ENCODE measurements around the gene RAPGEF4. TPM values are rescaled to one million over a fixed set of nuclear protein-coding genes. Genes with fewer than 3 reads are reported as not detected.

RAPGEF4 gene
- total RNA-seq, 1 donor from 2014 or later = 8.7 TPM

- no peak overlapping the region for H3K4me3 Mint-ChIP-seq (ENCODE audit: unreplicated experiment)
- no peak overlapping the region for H3K27ac Mint-ChIP-seq (ENCODE audit: unreplicated experiment)
- DNase-seq = no peak
- no peaks in the 10 kb centered on the region for H3K4me1 Mint-ChIP-seq (ENCODE audit: low read depth, unreplicated experiment)
- H3K27me3 Mint-ChIP-seq (ENCODE audit: unreplicated experiment) = no peaks in the 10 kb centered on the region
- no peaks in the 10 kb centered on the region for H3K9me3 Mint-ChIP-seq (ENCODE audit: unreplicated experiment)
- H3K36me3 Mint-ChIP-seq (ENCODE audit: unreplicated experiment) = no peaks in the 10 kb centered on the region
- TF ChIP-seq CTCF (IDR thresholded peaks at IDR 0.05; ENCODE audit: partially characterized antibody, unreplicated experiment) = no peak
These were observed 321.2 kb downstream of the RAPGEF4 start for GRCh38 chr2:173056705-173057364.

GRCh38 chr2:173058097-173058496 lies 322.5 kb downstream of the RAPGEF4 start:
- no peak for TF ChIP-seq CTCF (IDR thresholded peaks at IDR 0.05; ENCODE audit: partially characterized antibody, unreplicated experiment)
- no peak overlapping the region for H3K27ac Mint-ChIP-seq (ENCODE audit: unreplicated experiment)
- no peaks in the 10 kb centered on the region for H3K9me3 Mint-ChIP-seq (ENCODE audit: unreplicated experiment)
- no peaks in the 10 kb centered on the region for H3K4me1 Mint-ChIP-seq (ENCODE audit: low read depth, unreplicated experiment)
- H3K36me3 Mint-ChIP-seq (ENCODE audit: unreplicated experiment) = no peaks in the 10 kb centered on the region
- no peak for DNase-seq
- no peak overlapping the region for H3K4me3 Mint-ChIP-seq (ENCODE audit: unreplicated experiment)
- no peaks in the 10 kb centered on the region for H3K27me3 Mint-ChIP-seq (ENCODE audit: unreplicated experiment)

GRCh38 chr2:173058673-173059072 lies 323.0 kb downstream of the RAPGEF4 start:
- Mint-ChIP-seq H3K4me1 (ENCODE audit: low read depth, unreplicated experiment) (no peaks in the 10 kb centered on the region), H3K4me3 (ENCODE audit: unreplicated experiment) (no peak overlapping the region), H3K27ac (ENCODE audit: unreplicated experiment) (no peak overlapping the region), H3K36me3 (ENCODE audit: unreplicated experiment) (no peaks in the 10 kb centered on the region), H3K9me3 (ENCODE audit: unreplicated experiment) (no peaks in the 10 kb centered on the region), H3K27me3 (ENCODE audit: unreplicated experiment) (no peaks in the 10 kb centered on the region)
- no peak for TF ChIP-seq CTCF (IDR thresholded peaks at IDR 0.05; ENCODE audit: partially characterized antibody, unreplicated experiment)
- DNase-seq = no peak

GRCh38 chr2:173059292-173059691 lies 323.6 kb downstream of the RAPGEF4 start:
- no peak for TF ChIP-seq CTCF (IDR thresholded peaks at IDR 0.05; ENCODE audit: partially characterized antibody, unreplicated experiment)
- Mint-ChIP-seq H3K4me3 (ENCODE audit: unreplicated experiment) (no peak overlapping the region), H3K36me3 (ENCODE audit: unreplicated experiment) (no peaks in the 10 kb centered on the region), H3K4me1 (ENCODE audit: low read depth, unreplicated experiment) (no peaks in the 10 kb centered on the region), H3K9me3 (ENCODE audit: unreplicated experiment) (no peaks in the 10 kb centered on the region), H3K27ac (ENCODE audit: unreplicated experiment) (no peak overlapping the region), H3K27me3 (ENCODE audit: unreplicated experiment) (no peaks in the 10 kb centered on the region)
- DNase-seq = no peak

GRCh38 chr2:173059971-173060461 lies 324.4 kb downstream of the RAPGEF4 start:
- no peaks in the 10 kb centered on the region for H3K4me1 Mint-ChIP-seq (ENCODE audit: low read depth, unreplicated experiment)
- H3K9me3 Mint-ChIP-seq (ENCODE audit: unreplicated experiment) = no peaks in the 10 kb centered on the region
- H3K4me3 Mint-ChIP-seq (ENCODE audit: unreplicated experiment) = no peak overlapping the region
- no peak for DNase-seq
- TF ChIP-seq CTCF (IDR thresholded peaks at IDR 0.05; ENCODE audit: partially characterized antibody, unreplicated experiment) = no peak
- H3K27ac Mint-ChIP-seq (ENCODE audit: unreplicated experiment) = no peak overlapping the region
- H3K36me3 Mint-ChIP-seq (ENCODE audit: unreplicated experiment) = no peaks in the 10 kb centered on the region
- H3K27me3 Mint-ChIP-seq (ENCODE audit: unreplicated experiment) = no peaks in the 10 kb centered on the region

Data from glutamatergic neuron (in vitro differentiated cells).